Stimulated activated CD8-positive, alpha-beta memory T cell treated with anti-CD3 and anti-CD28 coated beads, Interleukin-4, amount 100 ng/mL, for 1 hour (primary cell): ENCODE results near the gene IL36G.
A peak's percentile ranks its signal among the peaks of the same experiment; 100 is the strongest.
"Not testable (repeated sequence)": the region's sequence is repeated elsewhere in the genome, so short reads cannot be mapped to it uniquely, and the experiment has no call there.

Source experiments
- DNase-seq, 2 donors: peaks; one replicate each; pipeline ENCODE4 v3.0.0-alpha.2; 2020; ENCODE audit warnings: low read depth in 2 of 2, low spot score in 1 of 2

Gene IL36G

GRCh38 chr2:112977559-112978056 is at the start of gene IL36G:
Gene IL36G (plus strand): TSS chr2:112978006. CDS start chr2:112978639, 633 bp downstream.
- no peak for DNase-seq

GRCh38 chr2:112933261-112933660 is 44.5 kb upstream of the IL36G start:
- no peak for DNase-seq

- not testable (repeated sequence) for DNase-seq
Observed at GRCh38 chr2:112934117-112934516, 43.7 kb upstream of the IL36G start.

DNA sequence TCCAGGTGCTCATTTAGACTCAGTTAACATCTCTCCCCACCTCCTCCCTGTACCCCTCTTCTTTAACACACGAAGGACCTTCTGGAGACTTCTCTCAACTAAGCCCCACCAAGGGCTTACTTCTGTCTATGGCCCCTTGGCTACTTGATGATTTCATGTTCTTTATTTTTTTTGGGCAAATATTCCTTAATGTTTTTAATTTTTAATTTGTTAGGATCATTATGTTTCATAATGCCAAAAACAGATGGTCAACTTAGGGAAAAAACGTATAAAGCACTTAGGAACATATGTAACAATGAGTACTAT is 40.9 kb upstream of the IL36G start:
- no peak for DNase-seq

DNA sequence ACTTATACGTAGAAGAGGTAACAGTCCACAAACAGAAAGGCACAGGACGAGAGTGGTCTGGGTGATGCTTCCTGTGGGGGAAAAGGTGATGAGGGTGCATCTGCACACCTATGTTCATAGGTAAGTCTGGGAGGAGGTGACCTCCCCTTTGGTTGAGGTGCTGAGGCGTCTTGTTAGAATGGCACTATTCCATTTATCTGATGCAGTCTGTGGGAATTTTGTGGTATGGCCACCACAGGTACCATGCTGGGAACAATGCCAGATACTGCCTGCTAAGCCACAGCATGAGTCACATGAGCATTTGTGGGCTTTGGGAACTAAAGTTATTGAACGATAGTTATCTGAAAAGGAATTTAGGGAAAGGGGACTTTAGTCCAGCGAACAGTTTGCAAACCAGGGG is 38.9 kb upstream of the IL36G start:
- no peak for DNase-seq

GRCh38 chr2:112939425-112939824 is 38.4 kb upstream of the IL36G start:
- DNase-seq = no peak

DNA sequence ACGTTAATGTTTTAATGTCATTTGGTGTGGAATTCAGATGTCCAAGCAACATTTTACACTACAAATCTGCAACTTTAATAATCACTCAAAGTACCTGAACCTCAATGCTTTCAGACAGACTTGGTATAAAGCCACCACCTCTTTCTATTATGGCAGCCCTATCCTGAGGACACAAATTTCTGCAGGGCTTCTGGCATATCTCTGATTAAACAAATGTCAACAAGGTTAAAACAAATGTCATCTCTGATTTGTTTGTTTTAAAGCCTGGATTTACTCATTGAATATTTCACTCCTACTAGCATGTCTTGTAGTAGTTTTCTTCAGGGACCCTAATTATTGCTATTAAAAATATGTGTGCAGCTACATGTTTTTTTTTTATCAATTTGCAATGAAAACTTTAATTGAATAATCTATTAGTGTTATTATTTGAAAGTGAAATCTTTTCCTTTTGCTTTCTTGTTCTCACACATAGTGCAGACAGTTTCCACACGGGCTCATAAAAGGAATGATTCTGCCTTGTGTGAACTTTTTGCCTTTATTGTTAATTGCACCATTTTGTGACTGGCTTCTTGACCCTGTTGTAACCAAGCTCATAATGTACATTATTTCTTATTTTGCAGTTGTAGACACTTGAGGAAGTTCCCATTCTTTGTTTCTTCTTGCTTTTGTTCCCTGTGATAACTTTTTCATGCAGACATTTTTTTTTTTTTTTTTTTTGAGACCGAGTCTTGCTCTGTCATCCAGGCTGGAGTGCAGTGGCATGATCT is 36.8 kb upstream of the IL36G start:
- no peak for DNase-seq

DNA sequence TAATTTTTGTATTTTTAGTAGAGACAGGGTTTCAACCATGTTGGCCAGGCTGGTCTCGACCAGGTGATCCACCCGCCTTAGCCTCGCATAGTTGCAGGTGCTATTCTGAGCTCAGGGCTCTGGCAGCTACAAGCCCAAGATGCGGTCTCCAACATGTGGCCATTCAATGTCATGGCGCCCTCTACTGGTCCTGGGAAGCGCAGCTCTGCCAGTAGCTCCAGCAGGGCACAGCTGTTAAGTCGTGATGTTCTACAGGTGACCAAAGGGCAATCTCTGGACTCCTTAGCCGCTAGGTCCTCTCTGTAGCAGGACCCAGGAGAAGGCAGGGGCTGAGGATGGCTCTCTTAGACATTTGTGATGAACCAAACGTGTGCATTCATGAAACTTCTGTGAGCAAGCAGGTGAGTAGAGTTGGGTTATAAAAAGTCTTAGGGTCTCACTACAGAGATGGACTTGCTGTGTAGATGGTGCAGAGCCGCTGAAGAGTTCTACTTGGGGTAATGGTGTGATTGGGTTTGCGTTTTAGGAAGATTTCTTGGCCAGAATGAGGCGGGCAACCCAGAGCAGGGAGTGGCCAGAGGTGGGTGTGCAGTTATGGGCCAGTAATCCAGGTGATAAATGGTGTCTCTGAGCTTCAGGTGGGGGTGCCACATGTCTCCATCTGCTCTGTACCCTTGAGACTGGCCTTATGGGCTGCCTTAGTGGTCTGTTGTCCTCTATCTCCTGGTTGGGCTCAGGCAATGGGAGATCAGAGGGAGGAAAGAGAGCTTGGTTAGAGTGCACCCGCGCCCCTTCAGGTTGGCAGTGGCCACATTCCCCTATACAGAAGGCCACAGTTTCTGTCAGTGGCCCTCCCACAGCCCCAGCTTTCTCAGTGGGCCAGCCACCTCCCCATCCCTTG is 35.8 kb upstream of the IL36G start:
- peak; percentile 17 to 20 for DNase-seq

DNA sequence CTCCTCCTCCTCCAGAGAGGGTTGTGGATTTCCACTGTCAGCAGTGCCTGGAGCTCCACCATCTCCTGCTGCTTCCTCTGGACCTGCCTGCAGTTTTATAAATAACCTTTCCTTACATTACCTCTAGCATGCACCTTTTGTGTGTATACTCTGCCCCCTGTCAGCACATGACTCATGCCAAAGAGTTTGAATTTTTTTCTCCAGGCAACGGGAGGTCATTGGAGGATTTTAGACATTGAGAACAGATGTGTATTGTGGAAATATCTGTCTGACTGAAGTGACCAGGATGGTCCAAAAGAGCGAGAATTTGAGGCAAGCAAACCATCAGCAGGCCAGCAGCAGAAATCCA is 35.2 kb upstream of the IL36G start:
- no peak for DNase-seq

DNA sequence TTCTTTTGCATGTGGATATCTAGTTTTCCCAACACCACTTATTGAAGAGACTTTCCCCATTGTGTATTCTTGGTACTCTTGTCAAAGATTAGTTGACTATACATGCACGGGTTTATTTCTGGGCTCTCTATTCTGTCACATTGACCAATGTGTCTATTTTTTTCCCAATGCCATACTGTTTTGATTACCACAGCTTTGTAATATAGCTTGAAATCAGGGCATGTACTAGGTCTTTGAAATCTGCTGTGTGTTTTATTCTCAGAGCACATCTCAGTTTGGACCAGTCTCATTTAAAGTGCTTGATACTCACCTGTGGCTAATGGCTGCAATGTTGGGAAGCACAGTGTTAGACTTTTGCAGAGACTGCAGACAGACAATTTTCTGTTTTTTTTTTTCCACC is 32.8 kb upstream of the IL36G start:
- no peak for DNase-seq

GRCh38 chr2:112946086-112946485 is 31.7 kb upstream of the IL36G start:
- DNase-seq = no peak

DNA sequence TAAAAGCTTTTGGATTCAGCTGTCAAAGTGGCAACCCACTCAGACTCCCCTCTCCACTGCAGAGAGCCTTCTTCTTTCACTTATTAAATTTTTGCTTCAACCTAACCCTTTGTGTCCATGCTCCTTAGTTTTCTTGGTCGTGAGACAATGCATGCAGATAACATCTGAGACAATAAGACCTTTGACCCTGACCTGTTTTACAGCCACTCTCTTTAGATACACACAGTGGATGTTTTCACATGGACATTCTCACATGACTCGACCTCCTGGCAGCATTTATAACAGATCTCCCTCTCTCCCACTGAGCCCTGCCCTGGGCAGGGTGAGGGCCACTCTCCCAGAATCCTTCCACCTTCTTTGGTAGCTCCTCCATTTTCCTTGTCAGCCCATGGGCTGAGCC is 30.4 kb upstream of the IL36G start:
- no peak for DNase-seq

- no peak for DNase-seq
Observed at GRCh38 chr2:112949456-112949855, 28.4 kb upstream of the IL36G start.

DNA sequence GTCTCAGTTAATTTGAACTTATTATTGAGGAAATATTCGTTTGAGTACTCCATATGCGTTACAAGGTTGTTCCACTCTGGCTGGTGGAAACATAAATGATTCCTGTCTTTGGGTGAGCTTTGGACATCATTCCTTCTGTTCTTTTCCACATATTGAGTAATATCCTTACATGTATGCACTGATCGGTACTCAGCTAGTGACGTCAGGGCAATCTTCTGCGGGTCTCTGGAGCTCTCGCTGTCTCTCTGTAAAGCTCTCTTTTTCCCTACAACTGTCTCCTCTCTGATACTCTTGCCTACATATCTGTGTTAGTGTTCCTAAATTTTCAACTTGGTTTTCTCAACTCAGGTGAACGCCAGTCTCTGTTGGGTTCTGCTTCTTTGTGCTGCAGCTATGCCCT is 23.4 kb upstream of the IL36G start:
- no peak for DNase-seq

GRCh38 chr2:112957511-112957910 is 20.3 kb upstream of the IL36G start:
- no peak for DNase-seq

- no peak for DNase-seq
Observed at GRCh38 chr2:112958428-112959108, 19.2 kb upstream of the IL36G start.

GRCh38 chr2:112959109-112959812 is 18.5 kb upstream of the IL36G start:
- no peak for DNase-seq

DNA sequence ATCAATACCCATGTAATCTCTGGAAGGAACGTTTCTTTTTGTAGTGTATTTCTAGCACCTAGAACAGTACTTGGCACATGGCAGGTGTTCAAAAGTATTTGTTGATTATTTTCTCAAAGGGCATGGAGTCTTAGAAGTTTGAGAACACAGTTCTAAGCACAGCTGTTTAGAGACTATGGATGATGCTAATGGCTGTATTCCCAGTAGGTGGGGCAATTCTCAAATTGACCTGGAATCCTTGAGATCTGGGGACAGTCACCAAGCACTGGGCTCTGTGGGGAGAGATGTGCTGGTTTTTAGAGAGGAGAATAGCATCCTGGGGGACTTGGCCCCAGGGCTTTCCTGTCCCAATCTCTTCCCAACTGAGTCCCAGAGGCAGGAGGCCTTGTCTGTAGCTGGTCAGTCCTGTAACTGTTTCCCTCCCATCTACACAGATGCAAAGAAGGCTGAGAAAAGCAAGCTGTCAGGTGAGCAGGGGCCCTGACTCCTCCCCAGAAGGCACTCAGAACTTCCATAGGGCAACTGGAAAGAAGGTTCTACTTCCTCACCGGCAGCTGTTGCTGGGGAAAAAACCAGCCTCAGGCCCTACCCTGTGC is 17.5 kb upstream of the IL36G start:
- no peak for DNase-seq

DNA sequence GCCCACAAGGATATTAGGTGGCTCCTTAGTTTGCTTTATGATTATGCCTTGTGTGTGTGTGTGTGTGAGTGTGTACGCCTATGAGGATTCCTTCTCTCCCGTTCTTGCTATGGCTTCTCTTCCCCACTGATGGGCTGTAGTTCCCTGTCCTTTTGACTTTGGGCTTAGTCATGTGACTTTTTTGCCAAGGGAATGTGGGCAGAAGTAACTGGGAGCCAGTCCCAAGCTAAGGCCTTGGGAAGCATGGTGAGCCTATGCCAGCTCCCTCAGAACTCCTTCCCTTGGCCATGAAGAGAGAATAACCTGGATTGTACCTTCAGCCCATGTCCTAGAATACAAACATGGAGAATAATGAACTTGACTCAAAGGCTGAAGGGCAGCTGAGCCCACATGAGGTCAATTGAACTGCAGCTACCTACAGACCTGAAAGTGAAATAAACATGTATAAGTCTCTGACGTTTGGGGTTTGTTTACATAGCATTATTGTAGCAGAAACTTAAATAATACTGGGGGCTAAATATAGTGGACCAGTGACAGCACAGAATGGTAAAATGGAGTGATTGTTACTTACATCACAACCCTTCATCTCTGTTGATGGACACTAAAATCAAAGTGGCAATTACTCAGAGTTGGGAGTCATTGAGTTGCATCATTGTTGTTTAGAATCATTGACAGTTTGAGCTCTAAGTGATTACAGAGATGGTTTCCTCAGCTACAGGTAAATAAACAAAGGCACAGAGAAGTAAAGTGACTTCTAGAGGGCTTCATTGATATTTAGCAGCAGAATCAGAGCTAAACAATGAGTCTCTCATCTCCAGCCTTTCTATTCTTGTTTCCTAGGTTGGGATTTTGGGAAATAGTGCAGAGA is 15.3 kb upstream of the IL36G start:
- DNase-seq = no peak

- DNase-seq = no peak
Observed at GRCh38 chr2:112967023-112967422, 10.8 kb upstream of the IL36G start.
